Peyer's patch (tissue), 4 donors: Measurements from ENCODE around the gene PJA2.

ENCODE experiments used
- POLR2A ChIP-seq, 2 donors: fragments of 450-650 bp; IDR thresholded peaks; one replicate each; pipeline ENCODE4 v1.5.1; 2017; ENCODE audit warnings: antibody characterized with exemption in 2 of 2, mild to moderate bottlenecking in 2 of 2, moderate library complexity in 2 of 2
- TF ChIP-seq, protein P1 (sequence below), 6 experiments: fragments of 450-650 bp in 4 of 6; fragments of 200-600 bp in 2 of 6; sonication (generic) in 1 of 6; IDR thresholded peaks; one replicate each; pipeline ENCODE4 v1.5.1; 2017 to 2019; ENCODE audit warnings: antibody characterized with exemption in 6 of 6, mild to moderate bottlenecking in 3 of 6, moderate library complexity in 1 of 6

DNA sequence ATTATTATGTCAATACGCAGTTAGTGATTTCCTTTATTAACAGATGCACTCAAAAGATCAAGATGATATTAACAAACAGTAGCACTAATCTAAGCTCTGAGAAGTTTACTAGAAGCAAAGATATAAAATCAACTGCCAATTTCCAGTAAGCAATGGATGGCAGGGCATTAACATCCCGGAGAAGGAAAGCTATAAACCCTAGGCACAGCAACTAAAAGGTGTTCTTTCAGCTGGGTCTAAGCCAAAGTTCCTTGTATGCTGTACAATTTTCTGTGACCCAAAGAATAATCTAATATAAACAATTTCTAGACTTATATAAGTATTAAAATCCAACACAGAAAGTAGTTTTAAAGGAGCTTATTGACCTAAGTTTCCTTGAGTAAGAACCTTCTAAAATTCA, 39.4 kb downstream of the PJA2 start:
- TF ChIP-seq POLR2A (IDR thresholded peaks at IDR 0.05) = no peak
- TF ChIP-seq, protein P1, sequence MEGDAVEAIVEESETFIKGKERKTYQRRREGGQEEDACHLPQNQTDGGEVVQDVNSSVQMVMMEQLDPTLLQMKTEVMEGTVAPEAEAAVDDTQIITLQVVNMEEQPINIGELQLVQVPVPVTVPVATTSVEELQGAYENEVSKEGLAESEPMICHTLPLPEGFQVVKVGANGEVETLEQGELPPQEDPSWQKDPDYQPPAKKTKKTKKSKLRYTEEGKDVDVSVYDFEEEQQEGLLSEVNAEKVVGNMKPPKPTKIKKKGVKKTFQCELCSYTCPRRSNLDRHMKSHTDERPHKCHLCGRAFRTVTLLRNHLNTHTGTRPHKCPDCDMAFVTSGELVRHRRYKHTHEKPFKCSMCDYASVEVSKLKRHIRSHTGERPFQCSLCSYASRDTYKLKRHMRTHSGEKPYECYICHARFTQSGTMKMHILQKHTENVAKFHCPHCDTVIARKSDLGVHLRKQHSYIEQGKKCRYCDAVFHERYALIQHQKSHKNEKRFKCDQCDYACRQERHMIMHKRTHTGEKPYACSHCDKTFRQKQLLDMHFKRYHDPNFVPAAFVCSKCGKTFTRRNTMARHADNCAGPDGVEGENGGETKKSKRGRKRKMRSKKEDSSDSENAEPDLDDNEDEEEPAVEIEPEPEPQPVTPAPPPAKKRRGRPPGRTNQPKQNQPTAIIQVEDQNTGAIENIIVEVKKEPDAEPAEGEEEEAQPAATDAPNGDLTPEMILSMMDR (IDR thresholded peaks at IDR 0.05) = no peak
